HL-60 (cell line): ENCODE data around the gene UFC1.

Source experiments
- DNase-seq, 2 experiments: peaks; one replicate each; pipeline ENCODE4 v3.0.0-alpha.2; 2010 to 2020; ENCODE audit warnings: low read depth in 1 of 2, low spot score in 1 of 2
- H3K27ac ChIP-seq: fragments of 250-450 bp; sonication (Bioruptor Pico); replicated peaks from 2 replicates; pipeline ENCODE4 v1.5.1; 2020; ENCODE audit warnings: mild to moderate bottlenecking, moderate library complexity
- H3K27me3 ChIP-seq: fragments of 250-450 bp; sonication (Bioruptor Pico); 2 replicates; pipeline ENCODE4 v1.5.1; 2021; ENCODE audit warnings: mild to moderate bottlenecking, moderate library complexity; ENCODE audit not compliant: insufficient read depth, poor library complexity, severe bottlenecking
- H3K4me3 ChIP-seq: replicated peaks from 2 replicates; pipeline ENCODE4 v1.5.1; 2011; ENCODE audit warnings: mild to moderate bottlenecking, control low read depth, low read length; ENCODE audit not compliant: insufficient read depth
- GABPA ChIP-seq: IDR thresholded peaks from 2 replicates; pipeline ENCODE4 v1.6.1; 2012; ENCODE audit warnings: low read depth
- POLR2AphosphoS5 ChIP-seq: IDR thresholded peaks from 2 replicates; pipeline ENCODE4 v1.6.1; 2012; ENCODE audit warnings: low read depth
- SPI1 ChIP-seq: IDR thresholded peaks from 2 replicates; pipeline ENCODE4 v1.6.1; 2012; ENCODE audit warnings: low read depth, mild to moderate bottlenecking, borderline replicate concordance
- TF ChIP-seq, protein P1 (sequence below): IDR thresholded peaks from 2 replicates; pipeline ENCODE4 v1.6.1; 2012; ENCODE audit warnings: low read depth; ENCODE audit not compliant: insufficient replicate concordance
- TF ChIP-seq, protein P2 (sequence below): IDR thresholded peaks from one replicate; pipeline ENCODE4 v1.5.1; 2011; ENCODE audit warnings: low read length, control low read depth, inconsistent platforms; ENCODE audit not compliant: insufficient read depth

The UFC1 gene

DNA sequence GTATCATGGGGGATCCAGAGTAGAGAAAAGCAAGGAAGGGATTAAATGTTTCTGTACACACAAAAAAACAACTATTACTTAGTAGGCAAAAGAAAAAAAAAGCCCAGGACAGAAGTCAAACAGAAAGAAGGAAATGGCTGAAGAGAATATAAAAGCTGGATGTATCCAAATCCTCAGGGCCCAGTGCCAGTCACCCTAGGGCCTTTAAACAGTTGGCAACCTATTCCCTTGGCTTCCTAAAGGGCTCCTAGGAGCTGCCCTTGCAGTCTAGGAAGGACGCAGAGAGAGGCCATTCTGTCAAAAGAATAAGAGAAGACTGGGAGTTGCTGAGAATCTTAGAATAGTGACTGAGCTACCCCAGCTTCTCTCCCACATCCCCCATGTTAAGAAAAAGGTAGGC is 18.6 kb downstream of the UFC1 start:
- no peak for DNase-seq
- no peak overlapping the region for H3K27ac ChIP-seq
- no peaks in the 10 kb centered on the region for H3K27me3 ChIP-seq

DNA sequence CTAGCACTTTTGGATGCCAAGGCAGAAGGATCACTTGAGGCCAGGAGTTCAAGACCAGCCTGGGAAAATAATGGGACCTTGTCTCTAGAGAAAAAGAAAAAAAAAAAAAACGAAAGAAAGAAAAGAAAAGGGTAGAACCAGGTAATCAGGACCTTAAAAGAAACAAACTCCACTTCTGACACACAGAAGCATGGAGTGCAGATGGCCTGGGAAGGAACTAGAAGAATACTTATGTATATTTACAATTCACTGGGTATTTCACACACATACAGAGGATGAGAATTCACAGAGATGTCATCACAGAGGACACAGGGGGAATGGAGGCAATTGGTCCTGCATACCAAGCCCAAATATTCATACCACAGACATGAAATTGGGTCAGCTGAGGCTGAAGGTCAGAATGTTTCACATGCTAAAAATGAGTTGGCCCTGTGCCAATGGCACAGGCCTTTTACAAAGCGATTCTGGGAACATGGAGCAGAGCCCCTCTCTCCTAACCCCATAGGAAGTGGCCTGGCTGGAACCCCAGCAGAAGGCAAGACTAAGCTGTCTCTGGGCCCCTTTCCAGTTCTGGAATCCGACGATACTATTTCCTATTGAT is 19.1 kb downstream of the UFC1 start:
- TF ChIP-seq, protein P1, sequence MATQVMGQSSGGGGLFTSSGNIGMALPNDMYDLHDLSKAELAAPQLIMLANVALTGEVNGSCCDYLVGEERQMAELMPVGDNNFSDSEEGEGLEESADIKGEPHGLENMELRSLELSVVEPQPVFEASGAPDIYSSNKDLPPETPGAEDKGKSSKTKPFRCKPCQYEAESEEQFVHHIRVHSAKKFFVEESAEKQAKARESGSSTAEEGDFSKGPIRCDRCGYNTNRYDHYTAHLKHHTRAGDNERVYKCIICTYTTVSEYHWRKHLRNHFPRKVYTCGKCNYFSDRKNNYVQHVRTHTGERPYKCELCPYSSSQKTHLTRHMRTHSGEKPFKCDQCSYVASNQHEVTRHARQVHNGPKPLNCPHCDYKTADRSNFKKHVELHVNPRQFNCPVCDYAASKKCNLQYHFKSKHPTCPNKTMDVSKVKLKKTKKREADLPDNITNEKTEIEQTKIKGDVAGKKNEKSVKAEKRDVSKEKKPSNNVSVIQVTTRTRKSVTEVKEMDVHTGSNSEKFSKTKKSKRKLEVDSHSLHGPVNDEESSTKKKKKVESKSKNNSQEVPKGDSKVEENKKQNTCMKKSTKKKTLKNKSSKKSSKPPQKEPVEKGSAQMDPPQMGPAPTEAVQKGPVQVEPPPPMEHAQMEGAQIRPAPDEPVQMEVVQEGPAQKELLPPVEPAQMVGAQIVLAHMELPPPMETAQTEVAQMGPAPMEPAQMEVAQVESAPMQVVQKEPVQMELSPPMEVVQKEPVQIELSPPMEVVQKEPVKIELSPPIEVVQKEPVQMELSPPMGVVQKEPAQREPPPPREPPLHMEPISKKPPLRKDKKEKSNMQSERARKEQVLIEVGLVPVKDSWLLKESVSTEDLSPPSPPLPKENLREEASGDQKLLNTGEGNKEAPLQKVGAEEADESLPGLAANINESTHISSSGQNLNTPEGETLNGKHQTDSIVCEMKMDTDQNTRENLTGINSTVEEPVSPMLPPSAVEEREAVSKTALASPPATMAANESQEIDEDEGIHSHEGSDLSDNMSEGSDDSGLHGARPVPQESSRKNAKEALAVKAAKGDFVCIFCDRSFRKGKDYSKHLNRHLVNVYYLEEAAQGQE = no peak
- no peak for TF ChIP-seq SPI1
- TF ChIP-seq, protein P2, sequence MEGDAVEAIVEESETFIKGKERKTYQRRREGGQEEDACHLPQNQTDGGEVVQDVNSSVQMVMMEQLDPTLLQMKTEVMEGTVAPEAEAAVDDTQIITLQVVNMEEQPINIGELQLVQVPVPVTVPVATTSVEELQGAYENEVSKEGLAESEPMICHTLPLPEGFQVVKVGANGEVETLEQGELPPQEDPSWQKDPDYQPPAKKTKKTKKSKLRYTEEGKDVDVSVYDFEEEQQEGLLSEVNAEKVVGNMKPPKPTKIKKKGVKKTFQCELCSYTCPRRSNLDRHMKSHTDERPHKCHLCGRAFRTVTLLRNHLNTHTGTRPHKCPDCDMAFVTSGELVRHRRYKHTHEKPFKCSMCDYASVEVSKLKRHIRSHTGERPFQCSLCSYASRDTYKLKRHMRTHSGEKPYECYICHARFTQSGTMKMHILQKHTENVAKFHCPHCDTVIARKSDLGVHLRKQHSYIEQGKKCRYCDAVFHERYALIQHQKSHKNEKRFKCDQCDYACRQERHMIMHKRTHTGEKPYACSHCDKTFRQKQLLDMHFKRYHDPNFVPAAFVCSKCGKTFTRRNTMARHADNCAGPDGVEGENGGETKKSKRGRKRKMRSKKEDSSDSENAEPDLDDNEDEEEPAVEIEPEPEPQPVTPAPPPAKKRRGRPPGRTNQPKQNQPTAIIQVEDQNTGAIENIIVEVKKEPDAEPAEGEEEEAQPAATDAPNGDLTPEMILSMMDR = no peak
- no peak for TF ChIP-seq GABPA
- TF ChIP-seq POLR2AphosphoS5 = no peak
- no peaks in the 10 kb centered on the region for H3K27me3 ChIP-seq
- no peak overlapping the region for H3K27ac ChIP-seq
- H3K4me3 ChIP-seq = no peak overlapping the region
- DNase-seq = no peak

More for the DNA sequence above, 18.6 kb downstream of the UFC1 start:
- TF ChIP-seq POLR2AphosphoS5 (no peak), SPI1 (no peak), GABPA (no peak)
- TF ChIP-seq, protein P2 = no peak
- TF ChIP-seq, protein P1 = no peak
- H3K4me3 ChIP-seq = no peak overlapping the region

DNA sequence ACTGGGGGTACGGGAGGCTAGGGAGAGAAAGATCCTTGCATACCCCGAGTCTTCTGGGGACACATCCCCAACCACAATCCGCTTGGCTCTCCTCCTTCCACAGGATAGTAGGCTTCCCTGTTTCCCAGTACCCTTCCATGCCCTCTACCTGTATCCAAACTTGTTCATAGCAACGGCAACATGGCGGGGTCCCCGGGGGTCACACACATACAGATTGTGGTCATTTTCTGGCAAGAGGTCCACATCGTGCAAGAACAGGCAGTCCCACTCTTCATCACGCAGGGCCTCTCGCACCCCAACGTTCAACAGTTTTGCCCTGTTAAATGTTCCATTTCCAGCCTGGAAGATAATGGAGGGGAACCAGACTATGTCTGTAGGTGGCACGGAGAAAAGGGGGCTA is 19.9 kb downstream of the UFC1 start:
- TF ChIP-seq SPI1 = no peak
- no peak for TF ChIP-seq POLR2AphosphoS5
- TF ChIP-seq, protein P1 = no peak
- TF ChIP-seq, protein P2 = no peak
- no peak for TF ChIP-seq GABPA
- no peak for DNase-seq
- Histone ChIP-seq H3K4me3 (no peak overlapping the region), H3K27ac (no peak overlapping the region), H3K27me3 (no peaks in the 10 kb centered on the region)
